Right lung (tissue), 5 donors: ENCODE data around the gene MSMP. TPM values are rescaled to one million over a fixed set of nuclear protein-coding genes. Genes with fewer than 3 reads are reported as not detected.

Source experiments
- DNase-seq, 2 donors: peaks; one replicate each; pipeline ENCODE4 v3.0.0-alpha.2; 2013
- polyA plus RNA-seq, 5 donors: library from polyadenylated mRNA; unstranded; fragments of 120-200 nt; gene quantifications; one replicate each; pipeline versions ENCODE4 v1.2.1 to v1.2.3, GENCODE V29; 2013; ENCODE audit warnings: inconsistent platforms in 1 of 5, low replicate concordance in 1 of 5; ENCODE audit not compliant: insufficient read length in 5 of 5, insufficient read depth in 1 of 5

The MSMP gene
- polyA plus RNA-seq, 5 donors, result 0.53 to 1.4 (median 0.55) TPM; not detected in 2

- DNase-seq, result no peak
Measured at GRCh38 chr9:35771943-35772342, 17.9 kb upstream of the MSMP start.

- peak; percentile 78 to 83 for DNase-seq
Measured at GRCh38 chr9:35771534-35771933, 17.5 kb upstream of the MSMP start.

GRCh38 chr9:35771075-35771433, 17.0 kb upstream of the MSMP start:
- peak in 1 of 2 donors; percentile 23 for DNase-seq

DNA sequence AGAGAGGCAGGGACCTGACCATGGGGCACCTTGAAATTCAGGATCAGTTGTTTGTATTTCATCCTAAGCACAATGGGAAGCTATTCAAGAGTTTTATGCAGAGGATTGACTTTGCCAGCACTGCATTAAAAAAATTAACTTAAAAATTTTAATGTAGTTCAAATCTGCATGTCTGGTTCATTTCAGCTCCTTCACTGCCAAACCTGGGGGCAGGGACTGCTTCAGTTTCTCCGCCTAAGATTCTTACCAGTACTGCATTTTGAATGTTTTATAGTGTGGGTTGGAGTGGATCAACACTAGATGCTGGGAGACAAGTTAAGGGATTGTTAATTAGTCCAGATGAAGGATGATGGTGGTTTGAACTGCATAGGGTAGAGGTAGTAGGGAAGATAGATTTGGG, 15.7 kb upstream of the MSMP start:
- no peak for DNase-seq

DNA sequence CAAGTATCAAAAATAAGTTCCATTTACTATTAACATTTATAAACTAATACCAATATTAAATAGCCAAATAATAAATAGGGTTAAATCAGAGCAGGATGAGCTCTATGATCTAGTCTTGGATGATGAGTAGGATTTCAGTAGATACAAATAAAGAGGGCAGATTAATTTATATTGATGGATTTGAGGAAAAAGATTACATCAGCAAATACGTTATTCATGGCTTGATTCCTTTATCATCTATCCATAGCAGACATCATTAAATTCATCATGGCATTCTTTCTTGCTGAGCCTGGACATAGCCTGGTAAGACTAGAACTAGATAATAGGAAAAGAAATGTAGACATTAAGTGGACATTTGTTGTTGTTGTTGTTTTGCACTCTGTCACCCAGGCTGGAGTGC, 13.4 kb upstream of the MSMP start:
- no peak for DNase-seq

- DNase-seq, result no peak
Measured at GRCh38 chr9:35766997-35767396, 12.9 kb upstream of the MSMP start.

GRCh38 chr9:35763803-35764202, 9.7 kb upstream of the MSMP start:
- DNase-seq, result no peak

- no peak for DNase-seq
Measured at GRCh38 chr9:35763181-35763580, 9.1 kb upstream of the MSMP start.

DNA sequence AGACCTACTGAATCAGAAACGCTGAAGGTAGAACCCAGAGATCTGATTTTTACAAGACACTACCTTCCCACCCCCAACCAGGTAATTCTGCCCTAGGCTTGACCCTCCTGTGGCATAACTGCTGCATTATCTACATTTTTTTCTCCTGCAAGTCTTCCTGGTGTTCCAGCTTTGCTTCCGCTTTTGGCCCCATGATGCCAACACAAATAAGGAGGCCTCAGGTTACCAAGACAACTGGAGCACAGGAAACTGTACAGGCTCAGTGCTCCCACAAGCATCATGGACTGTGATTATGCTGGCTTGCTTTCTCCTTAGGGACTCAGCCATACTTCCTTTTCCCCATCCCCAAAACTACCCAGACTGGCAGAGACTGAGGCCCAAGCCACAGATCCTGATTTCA, 6.6 kb upstream of the MSMP start:
- no peak for DNase-seq

DNA sequence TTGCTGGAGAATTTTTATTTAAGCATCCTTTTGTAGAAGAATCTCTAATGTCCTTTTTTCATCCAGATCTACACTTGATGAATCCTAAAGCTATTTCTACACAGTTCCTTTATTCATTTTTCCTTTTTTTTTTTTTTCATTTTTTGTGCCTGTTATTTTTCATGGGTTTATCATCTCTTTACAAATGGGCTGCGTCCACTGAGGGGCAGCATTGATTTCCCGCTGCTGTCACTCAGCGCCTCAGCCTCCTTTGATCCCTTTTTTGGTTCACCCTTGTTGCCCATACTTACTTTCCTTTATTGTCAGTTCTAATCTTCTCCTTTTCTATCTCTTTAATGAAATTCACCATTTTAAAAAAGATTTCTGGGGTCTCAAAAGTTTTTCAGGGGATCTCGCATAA, 5.7 kb upstream of the MSMP start:
- no peak for DNase-seq

DNA sequence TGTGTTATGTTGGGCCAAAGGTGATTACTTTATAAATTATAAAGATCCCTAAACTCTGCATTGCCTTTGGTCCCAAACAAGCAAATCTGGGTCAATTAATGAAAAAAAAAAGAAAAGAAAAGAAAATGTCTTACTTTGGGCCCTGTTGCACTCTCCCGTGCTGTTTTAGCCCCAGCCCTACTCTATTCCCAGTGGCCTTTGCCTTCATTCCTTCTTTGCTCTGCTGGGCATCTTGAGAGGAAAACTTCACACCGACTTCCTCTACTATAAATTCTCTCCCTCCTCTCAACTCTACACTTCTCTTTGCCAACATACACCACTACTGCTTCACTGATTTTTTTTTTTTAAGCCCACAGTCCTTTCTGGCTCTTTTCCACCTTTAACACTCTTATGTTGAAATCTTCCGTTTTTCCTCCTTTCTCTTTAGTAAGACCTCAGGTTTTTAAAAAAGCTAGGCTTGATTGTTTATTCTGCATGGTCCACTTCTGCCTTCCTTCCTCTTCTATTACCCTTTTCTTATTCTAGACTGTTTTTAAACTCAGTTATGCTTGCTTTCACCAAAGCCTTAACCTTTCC, 4.5 kb upstream of the MSMP start:
- no peak for DNase-seq

GRCh38 chr9:35757892-35758275, 3.8 kb upstream of the MSMP start:
- no peak for DNase-seq

GRCh38 chr9:35757226-35757891, 3.3 kb upstream of the MSMP start:
- DNase-seq, result peak in 1 of 2 donors; percentile 70

GRCh38 chr9:35756275-35757225, 2.5 kb upstream of the MSMP start:
- DNase-seq, result peak in 1 of 2 donors; percentile 57

- DNase-seq, result no peak
Measured at GRCh38 chr9:35755071-35755470, 995 bp upstream of the MSMP start.

DNA sequence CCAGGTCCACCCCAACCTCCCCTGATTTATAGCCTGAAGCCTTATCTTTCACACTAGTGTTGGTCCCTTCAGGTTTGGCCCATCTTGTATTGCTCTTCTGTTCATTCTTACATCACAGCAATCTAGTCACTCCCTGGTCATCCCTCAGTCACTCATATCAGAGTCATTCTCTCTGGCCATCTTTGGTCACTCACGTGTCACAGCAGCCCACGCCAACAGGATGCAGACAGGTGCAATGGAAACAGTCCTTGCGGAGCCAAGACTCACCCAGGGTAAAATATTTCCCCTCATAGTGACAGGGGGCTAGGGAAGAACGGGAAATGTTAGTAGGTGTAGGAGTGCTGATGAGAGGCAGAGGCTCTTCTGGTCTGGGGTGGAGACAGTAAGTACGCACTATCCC, 610 bp downstream of the MSMP start:
- DNase-seq, result no peak

- DNase-seq, result no peak
Measured at GRCh38 chr9:35750256-35750531, 3.9 kb downstream of the MSMP start.

DNA sequence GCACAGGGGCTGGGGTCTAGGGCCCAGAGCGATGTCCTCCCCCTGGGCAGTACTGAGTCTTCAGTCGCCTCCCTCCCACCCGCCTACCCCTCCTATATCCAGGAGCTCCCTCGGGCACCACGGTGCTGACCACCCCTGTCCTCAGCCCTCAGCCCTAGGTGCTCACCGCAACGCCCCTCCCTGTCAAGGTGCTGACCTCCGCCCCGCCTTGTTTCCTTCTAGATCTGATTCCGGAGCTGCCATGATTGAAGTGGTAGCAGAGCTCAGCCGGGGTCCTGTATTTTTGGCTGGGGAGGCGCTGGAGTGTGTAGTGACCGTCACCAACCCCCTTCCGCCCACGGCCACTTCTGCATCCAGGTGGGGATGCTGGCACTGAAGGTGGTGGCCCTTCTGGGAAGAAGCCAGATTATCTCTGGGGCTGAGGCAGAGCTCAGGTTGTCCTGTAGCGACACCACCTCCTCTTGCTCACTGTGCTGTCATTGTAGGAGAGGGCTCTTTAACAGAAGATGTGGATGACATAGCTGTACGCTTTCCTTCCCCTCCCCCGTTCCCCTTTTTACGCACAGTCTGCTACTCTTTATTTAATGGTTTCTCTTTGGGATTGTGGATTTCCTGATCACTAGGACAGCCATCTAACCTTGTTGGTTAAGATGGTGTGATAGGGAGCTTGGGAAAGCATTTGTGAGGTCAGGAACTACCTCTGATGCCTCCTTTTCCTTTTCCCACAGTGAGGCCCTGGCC, 4.4 kb downstream of the MSMP start:
- DNase-seq, result no peak

- peak in 1 of 2 donors; percentile 73 for DNase-seq
Measured at GRCh38 chr9:35748858-35749514, 5.1 kb downstream of the MSMP start, which contains the start of the genes GBA2 and RGP1. TSS of gene GBA2 (minus strand) at chr9:35749228. CDS start at chr9:35748704, 524 bp downstream. TSS of gene RGP1 (plus strand) at chr9:35749287. CDS start at chr9:35749756, 469 bp downstream.

DNA sequence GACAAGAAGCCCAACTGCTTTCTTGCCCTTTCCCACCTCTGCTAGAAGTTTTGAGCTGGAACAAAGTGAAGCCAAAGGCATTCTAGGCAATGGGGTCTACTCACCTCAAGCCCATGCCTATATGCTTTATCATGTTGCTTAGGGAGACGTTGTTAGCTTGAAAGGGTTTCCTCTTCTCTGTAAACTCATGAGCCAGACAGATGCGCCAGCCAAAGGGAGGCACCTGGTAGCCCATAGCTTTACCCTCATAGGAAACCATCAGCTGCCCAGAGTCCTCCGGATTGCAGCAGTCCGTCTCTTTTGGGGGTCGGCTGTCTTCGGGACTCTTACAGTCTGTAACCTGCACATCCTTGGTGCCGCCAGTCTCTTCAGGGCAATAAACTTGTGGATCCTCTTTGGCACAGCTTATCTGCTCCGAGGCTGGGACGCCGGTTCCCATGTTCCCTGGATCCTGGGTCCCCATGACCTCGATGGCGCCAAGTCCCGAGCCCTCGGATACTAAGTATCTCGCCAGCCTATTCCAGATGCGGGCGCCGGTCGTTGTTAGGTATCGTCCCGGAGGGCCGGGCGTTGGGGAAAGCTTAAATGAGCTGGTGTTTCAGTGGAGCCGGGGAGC, 5.7 kb downstream of the MSMP start:
- no peak for DNase-seq

GRCh38 chr9:35746583-35746982, 7.5 kb downstream of the MSMP start:
- DNase-seq, result no peak
